ENCODE results near the gene RAB9A.

DNA sequence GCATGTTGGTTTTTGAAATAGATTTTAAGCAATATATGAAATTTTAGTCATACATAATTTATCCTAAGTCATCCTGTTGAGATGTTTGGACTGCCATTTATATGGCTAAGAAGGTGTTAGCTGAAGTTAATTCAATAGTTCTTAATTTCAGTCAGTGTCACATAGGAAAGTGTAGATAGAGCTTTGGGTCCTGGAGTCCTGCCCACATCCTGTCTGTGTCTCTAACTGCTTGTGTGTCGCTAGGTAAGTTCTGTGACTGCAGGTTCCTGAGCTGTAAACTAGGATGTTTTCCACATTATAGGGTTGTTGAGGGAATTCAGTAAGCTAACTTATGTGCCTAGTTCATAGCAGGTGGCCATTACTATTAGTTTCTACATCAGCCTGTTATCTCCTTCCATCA lies 66.3 kb downstream of the RAB9A start:
- no peak for TF ChIP-seq POLR2A (IDR thresholded peaks at IDR 0.05)
- TF ChIP-seq, protein P1, sequence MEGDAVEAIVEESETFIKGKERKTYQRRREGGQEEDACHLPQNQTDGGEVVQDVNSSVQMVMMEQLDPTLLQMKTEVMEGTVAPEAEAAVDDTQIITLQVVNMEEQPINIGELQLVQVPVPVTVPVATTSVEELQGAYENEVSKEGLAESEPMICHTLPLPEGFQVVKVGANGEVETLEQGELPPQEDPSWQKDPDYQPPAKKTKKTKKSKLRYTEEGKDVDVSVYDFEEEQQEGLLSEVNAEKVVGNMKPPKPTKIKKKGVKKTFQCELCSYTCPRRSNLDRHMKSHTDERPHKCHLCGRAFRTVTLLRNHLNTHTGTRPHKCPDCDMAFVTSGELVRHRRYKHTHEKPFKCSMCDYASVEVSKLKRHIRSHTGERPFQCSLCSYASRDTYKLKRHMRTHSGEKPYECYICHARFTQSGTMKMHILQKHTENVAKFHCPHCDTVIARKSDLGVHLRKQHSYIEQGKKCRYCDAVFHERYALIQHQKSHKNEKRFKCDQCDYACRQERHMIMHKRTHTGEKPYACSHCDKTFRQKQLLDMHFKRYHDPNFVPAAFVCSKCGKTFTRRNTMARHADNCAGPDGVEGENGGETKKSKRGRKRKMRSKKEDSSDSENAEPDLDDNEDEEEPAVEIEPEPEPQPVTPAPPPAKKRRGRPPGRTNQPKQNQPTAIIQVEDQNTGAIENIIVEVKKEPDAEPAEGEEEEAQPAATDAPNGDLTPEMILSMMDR (IDR thresholded peaks at IDR 0.05 in 8 of 11, conservative IDR thresholded peaks at IDR 0.05 in 3 of 11) = no peak
